CD4-positive, alpha-beta T cell treated with Interleukin-4 for 4 hours (primary cell): Measurements from ENCODE around the gene SYT1.
"Not testable (repeated sequence)": the region's sequence is repeated elsewhere in the genome, so short reads cannot be mapped to it uniquely, and the experiment has no call there.

Source experiments
- DNase-seq: peaks from one replicate; pipeline ENCODE4 v3.0.0-alpha.2; 2020

SYT1 gene

GRCh38 chr12:78864403-78864869 lies at the start of gene SYT1:
SYT1 (plus strand) TSS chr12:78864774.
- DNase-seq, result no peak

DNA sequence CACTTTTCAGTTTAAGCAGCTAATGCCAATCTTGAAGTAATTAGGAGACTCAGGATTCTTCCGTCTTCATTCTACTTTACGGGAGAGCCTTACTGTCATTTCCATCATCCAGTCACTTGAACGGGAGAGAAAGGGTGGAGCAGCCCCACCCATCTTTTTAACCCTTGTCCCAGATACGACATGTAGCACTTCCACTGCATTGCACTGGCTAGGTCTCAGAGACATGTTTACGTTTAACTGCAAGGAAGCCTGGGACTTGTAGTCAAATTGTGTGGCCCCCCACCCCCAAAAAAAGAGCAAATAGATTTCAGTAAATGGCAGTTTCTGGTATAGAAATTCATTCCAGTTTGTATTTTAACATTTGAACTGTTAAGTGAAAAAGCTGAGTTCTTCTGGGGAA lies 46.1 kb upstream of the SYT1 start:
- DNase-seq, result no peak

DNA sequence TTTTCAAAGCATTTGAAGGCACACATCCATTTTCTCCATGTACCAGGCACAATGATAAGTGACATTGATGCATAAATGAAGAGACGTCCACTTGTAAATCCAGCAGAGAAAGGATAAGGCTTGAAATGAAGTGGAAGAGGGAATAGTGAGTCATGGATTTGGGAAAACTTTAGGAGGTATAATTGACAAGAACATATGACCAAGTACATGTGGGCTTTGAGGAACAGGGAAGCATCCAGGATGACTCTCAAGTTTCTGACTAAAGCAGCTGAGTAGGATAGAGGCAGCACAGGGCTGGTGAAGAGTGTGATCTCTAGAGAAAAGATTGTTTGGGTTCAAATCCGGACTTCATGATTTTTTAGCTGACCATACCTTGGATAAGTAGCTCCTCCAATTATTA lies 43.6 kb upstream of the SYT1 start:
- DNase-seq, result no peak

DNA sequence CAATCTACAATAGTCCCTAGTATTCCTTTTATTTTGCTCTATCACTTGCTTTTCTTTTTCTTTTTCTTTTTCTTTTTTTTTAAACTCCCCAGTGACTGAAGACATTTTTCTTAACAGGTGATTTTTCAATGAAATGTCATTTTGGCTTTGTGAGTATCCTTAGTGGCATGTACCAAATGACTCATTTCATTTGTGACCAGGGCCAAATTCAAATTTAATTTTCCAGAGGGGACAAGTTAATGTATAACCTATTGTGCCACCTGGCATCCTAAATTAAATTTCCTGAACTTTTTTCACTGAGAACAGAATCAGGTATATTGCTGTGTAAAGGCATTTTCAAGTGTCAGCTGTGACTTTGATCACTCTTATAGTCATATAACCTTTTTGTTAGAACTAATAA lies 39.7 kb upstream of the SYT1 start:
- DNase-seq, result no peak

- DNase-seq, result no peak
Observed at GRCh38 chr12:78829690-78830089, 34.9 kb upstream of the SYT1 start.

DNA sequence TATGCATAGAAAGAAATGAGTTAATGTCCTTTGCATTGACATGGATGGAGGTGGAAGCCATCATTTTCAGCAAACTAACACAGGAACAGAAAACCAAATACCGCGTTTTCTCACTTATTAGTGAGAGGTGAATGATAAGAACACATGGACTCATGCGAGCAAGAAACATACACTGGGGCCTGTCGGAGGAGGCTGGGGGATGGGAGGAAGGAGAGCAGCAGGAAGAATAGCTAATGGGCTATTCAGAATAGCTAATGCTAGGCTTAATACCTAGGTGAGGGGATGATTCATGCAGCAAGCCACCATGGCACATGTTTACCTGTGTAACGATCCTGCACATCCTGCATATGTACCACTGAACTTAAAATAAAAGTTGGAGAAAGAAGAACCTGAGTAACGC lies 29.1 kb upstream of the SYT1 start:
- DNase-seq, result no peak

GRCh38 chr12:78840518-78841019 lies 24.0 kb upstream of the SYT1 start:
- not testable (repeated sequence) for DNase-seq

- DNase-seq, result no peak
Observed at GRCh38 chr12:78853231-78853630, 11.3 kb upstream of the SYT1 start.

GRCh38 chr12:78863482-78864402 lies 832 bp upstream of the SYT1 start:
- DNase-seq, result no peak

DNA sequence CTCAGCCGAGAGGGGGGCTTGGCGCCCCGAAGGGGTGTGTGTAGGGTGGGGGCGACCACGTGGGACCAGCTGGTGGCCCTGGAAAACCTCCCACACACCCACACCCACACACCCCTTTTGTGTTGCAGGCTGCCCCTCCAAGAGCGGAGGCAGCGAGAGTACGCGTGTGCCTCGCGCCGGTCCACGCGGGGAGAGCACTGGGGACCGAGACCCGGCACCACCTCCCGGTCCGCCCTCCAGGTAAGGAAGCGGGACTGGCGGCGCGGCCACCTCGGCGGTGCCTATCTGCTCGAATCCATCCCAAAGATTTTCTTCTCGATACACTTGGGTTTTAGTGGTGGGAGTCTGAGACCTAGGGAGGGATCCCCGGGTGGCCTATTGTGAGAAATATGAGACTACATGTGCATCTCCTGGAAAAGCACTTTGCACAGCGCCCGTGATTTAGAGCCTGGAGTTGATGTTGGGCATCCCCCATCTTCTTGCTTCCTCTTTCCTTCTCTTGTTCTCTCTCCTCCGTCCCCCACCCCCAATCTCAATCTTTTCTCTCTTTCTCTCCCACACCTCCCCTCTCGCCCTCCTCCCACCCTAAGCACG lies 393 bp downstream of the SYT1 start:
- DNase-seq, result no peak

DNA sequence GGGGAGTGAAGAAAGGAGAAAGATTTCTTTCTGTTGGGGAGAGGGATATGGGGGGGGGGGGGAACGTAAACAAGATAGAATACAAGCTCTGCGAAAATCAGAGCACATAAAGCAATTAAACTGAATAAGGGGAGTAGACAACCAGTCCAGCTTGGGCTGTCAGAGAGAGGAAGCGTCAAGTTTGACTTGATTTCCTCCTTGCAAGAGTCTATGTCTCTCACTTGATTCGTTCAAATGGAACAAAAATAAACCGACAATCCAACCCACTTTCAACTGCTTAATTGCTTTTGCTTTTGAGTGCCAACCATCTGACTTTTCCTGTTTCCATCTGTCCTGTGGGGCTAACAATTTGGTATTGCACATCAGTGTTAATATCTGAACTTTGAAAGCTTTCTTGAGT lies 942 bp downstream of the SYT1 start:
- no peak for DNase-seq

DNA sequence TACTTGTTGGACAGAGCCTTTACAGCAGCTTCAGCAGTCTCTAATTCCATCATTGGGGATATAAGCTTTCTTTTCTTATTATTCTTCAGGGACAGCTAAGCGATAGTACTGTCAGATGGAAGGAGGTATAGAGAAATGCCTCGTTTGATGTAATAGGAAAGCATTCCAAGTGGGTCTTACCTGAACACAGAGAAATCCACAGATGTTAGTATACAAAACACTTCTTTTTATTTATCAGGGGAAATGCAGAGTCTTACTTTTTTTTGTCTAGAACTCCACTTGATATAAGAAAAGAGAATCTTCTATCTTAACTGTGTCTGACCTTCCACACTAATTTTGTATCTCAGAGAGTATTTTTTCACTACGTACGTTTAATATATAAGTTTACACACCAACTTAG lies 1.9 kb downstream of the SYT1 start:
- no peak for DNase-seq

GRCh38 chr12:78870539-78870938 lies 6.0 kb downstream of the SYT1 start:
- no peak for DNase-seq

DNA sequence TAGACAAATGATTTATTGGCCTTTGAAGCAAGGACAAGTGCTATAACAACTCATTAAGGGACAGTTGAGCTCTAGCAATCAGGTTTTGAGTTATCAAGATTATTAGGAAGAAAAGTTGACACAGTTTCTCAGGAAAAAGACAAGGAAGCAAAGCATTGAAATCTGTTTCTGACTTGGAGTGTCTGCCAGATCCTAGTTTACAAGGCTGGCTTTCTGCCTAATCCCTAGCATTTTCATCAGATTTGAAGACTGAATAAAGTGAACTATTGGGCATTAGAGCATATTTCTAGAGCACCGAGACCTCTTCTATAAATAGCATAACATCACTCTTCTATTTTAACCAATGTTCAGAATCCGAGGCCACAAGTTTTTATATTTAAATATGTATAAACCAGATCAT lies 7.0 kb downstream of the SYT1 start:
- no peak for DNase-seq

DNA sequence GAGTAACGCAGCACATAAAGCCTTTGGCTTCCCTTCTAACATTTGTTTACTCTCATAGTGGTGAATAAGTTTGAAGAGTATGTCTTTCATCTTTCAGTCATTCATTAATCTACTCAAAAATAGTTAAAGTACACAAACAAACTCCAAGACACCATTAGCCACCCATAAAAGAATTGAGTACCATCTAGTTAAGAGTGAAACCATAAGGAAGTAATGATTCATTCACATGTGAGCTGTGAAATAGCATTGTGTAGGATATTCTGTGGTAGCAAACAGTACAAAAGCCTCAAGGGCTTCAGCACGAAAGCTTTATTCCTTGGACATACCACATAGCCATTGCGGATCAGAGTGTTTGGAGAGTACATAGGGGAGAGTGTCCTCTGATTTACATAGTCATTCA lies 13.9 kb downstream of the SYT1 start:
- DNase-seq, result no peak

DNA sequence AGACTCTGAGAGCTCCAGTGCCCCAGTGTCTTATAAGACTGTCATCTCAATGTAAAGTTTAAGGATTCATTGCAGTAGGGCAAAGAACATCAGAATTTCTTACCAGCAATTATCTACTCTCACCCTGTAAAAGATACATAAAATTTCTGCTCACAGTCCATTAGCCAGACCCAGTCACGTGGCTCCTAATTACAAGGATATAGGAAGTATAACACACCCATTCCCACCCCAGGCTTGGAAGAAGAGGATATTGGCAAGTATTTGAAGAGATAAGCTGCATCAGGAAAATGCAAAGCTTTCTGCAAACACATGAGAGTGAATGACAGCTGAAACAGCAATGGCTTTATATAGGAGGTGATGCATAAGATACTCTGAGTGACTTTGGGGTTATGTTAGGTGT lies 14.3 kb downstream of the SYT1 start:
- no peak for DNase-seq

- DNase-seq, result no peak
Observed at GRCh38 chr12:78880078-78880477, 15.5 kb downstream of the SYT1 start.

- DNase-seq, result no peak
Observed at GRCh38 chr12:78881685-78882084, 17.1 kb downstream of the SYT1 start.

DNA sequence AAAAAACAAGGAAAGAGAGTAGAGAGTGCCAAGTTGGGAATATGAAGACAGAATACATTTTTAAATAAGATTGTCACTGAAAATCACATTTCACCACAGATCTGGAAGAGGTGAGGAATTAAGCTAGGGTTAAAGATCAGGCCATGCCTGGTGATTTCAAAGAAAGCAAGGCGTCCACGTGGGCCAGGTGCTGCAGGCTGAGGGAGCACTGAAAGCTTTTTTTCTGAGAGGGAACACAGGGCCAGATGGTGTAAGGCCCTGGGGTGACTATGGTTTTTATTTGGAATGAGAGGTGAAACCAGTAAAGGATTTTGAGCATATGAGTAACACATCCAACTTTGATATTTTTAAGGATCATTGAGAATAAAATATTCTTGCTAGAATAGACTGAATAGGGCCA lies 20.9 kb downstream of the SYT1 start:
- DNase-seq, result no peak

- DNase-seq, result no peak
Observed at GRCh38 chr12:78886719-78887407, 22.3 kb downstream of the SYT1 start.

GRCh38 chr12:78887444-78887843 lies 22.9 kb downstream of the SYT1 start:
- no peak for DNase-seq

- no peak for DNase-seq
Observed at GRCh38 chr12:78888568-78888967, 24.0 kb downstream of the SYT1 start.

DNA sequence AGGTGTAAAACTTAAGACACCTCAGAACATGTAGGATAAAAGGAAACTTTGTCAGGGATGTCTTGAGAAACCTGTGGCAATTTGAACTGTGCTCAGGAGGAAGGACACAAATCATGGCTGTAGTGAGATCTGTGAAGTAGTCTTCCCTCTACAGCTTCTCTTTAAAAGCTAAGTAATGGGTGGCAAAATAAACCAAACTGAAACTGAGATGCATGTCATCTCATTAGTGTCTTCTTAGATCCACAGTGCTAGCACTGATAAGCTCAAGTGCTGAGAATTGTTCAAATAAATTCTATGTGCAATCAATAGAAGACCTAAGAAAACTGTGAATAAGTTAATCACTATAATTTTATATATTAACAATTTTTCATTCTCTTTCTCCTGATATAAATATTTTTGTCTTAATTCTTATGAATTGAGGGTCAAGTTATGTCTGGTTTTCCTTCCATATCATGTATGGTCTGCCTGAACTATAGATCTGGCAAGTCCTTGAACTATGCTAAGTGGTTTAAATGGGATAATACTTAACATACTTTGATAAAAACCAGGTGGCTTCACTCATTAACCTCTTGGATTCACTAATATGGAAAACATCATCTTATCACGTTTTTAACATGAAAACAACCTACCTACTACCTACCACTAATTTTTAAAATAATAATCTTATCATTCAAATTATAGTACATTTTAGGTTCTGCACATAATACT lies 27.2 kb downstream of the SYT1 start:
- DNase-seq, result no peak
